Measurements from ENCODE around the gene EPN1. TPM values are rescaled to one million over a fixed set of nuclear protein-coding genes. Genes with fewer than 3 reads are reported as not detected.
"Not testable (repeated sequence)": the region's sequence is repeated elsewhere in the genome, so short reads cannot be mapped to it uniquely, and the experiment has no call there.

The EPN1 gene
- polyA plus RNA-seq, 1 of the 3 experiments (the other 2 are of a cell fraction): 134 TPM

- ChIA-PET CTCF (no interaction called here), POLR2A (interaction anchor here (0.6 kb wide), 1 partner anchor 16 kb away, joined by 6 read pairs; no protein-coding TSS in a partner anchor)
- Histone ChIP-seq H3K27ac (ENCODE audit: low read depth in 2 of 2, low read length in 1 of 2) (no peak overlapping the region), H3K4me1 (ENCODE audit: control insufficient read depth in 1 of 2, insufficient read depth in 2 of 2, low read depth in 1 of 2, low read length in 1 of 2) (no peaks in the 10 kb centered on the region), H3K9me3 (no peaks in the 10 kb centered on the region), H3F3A (replicated peaks; ENCODE audit: insufficient read depth) (no peaks in the 10 kb centered on the region), H3K79me2 (ENCODE audit: insufficient read depth) (no peaks in the 10 kb centered on the region), H3K36me3 (replicated peaks in 1 of 2; ENCODE audit: control insufficient read depth in 1 of 2, insufficient read depth in 2 of 2, low read length in 1 of 2) (no peaks in the 10 kb centered on the region), H3K4me3 (ENCODE audit: low read depth in 2 of 2, low read length in 1 of 2) (no peak overlapping the region), H2AFZ (ENCODE audit: low read depth) (no peak overlapping the region), H3K9me2 (no peaks in the 10 kb centered on the region), H3K27me3 (ENCODE audit: insufficient read depth) (peaks cover 50% of the 10 kb centered on the region), H3K9ac (no peak overlapping the region), H3K4me2 (no peak overlapping the region), H4K20me1 (ENCODE audit: insufficient read depth) (no peaks in the 10 kb centered on the region)
- no peak for TF ChIP-seq USF1 (IDR thresholded peaks at IDR 0.05; ENCODE audit: borderline replicate concordance, low read depth)
- WGBS (ENCODE audit: low lambda C conversion rate): 9% methylated on average over 8 of the region's 8 CpGs
- DNase-seq: no peak
Measured at GRCh38 chr19:55723491-55723890, 48.5 kb downstream of the EPN1 start.

- H3K9me2 ChIP-seq; H3K4me2 ChIP-seq; H4K20me1 ChIP-seq (ENCODE audit: insufficient read depth); H3K27ac ChIP-seq (ENCODE audit: low read depth in 2 of 2, low read length in 1 of 2); H3K4me1 ChIP-seq (ENCODE audit: control insufficient read depth in 1 of 2, insufficient read depth in 2 of 2, low read depth in 1 of 2, low read length in 1 of 2); H3K9me3 ChIP-seq; H3K4me3 ChIP-seq (ENCODE audit: low read depth in 2 of 2, low read length in 1 of 2); H3K9ac ChIP-seq; H3F3A ChIP-seq (replicated peaks; ENCODE audit: insufficient read depth); H3K36me3 ChIP-seq (replicated peaks in 1 of 2; ENCODE audit: control insufficient read depth in 1 of 2, insufficient read depth in 2 of 2, low read length in 1 of 2); CTCF ChIA-PET; H2AFZ ChIP-seq (ENCODE audit: low read depth); DNase-seq; H3K79me2 ChIP-seq (ENCODE audit: insufficient read depth); POLR2A ChIA-PET: not testable (repeated sequence)
- H3K27me3 ChIP-seq (ENCODE audit: insufficient read depth): peaks cover 46% of the 10 kb centered on the region
- WGBS (ENCODE audit: low lambda C conversion rate): 9% methylated on average over 2 of the region's 2 CpGs
Measured at GRCh38 chr19:55730378-55730777, 55.4 kb downstream of the EPN1 start.

GRCh38 chr19:55738302-55738701, 63.3 kb downstream of the EPN1 start, which contains the start of gene NLRP9:
NLRP9 (minus strand) TSS chr19:55738402; CDS start chr19:55738374, 28 bp downstream.
- 4% methylated on average over 3 of the region's 3 CpGs for WGBS (ENCODE audit: low lambda C conversion rate)
- Histone ChIP-seq H3F3A (replicated peaks; ENCODE audit: insufficient read depth) (no peaks in the 10 kb centered on the region), H3K36me3 (replicated peaks in 1 of 2; ENCODE audit: control insufficient read depth in 1 of 2, insufficient read depth in 2 of 2, low read length in 1 of 2) (no peaks in the 10 kb centered on the region), H3K27ac (ENCODE audit: low read depth in 2 of 2, low read length in 1 of 2) (no peak within 1 kb of the TSS), H3K9ac (no peak within 1 kb of the TSS), H3K9me2 (no peaks in the 10 kb centered on the region), H3K4me3 (ENCODE audit: low read depth in 2 of 2, low read length in 1 of 2) (no peak within 1 kb of the TSS), H3K4me2 (no peak within 1 kb of the TSS), H3K4me1 (ENCODE audit: control insufficient read depth in 1 of 2, insufficient read depth in 2 of 2, low read depth in 1 of 2, low read length in 1 of 2) (no peaks in the 10 kb centered on the region), H3K9me3 (no peaks in the 10 kb centered on the region), H3K79me2 (ENCODE audit: insufficient read depth) (no peaks in the 10 kb centered on the region), H3K27me3 (ENCODE audit: insufficient read depth) (peaks cover 65% of the 10 kb centered on the region), H2AFZ (ENCODE audit: low read depth) (no peak within 1 kb of the TSS), H4K20me1 (ENCODE audit: insufficient read depth) (no peaks in the 10 kb centered on the region)
- DNase-seq: no peak
- TF ChIP-seq JUND (IDR thresholded peaks at IDR 0.05) (no peak), TEAD4 (IDR thresholded peaks at IDR 0.05; ENCODE audit: borderline replicate concordance, insufficient read depth) (no peak), FOSL2 (IDR thresholded peaks at IDR 0.05; ENCODE audit: borderline replicate concordance, low read depth) (no peak)
- ChIA-PET POLR2A (no interaction called here), CTCF (no interaction called here)

GRCh38 chr19:55750715-55751114, 75.7 kb downstream of the EPN1 start:
- Histone ChIP-seq H3K4me1 (ENCODE audit: control insufficient read depth in 1 of 2, insufficient read depth in 2 of 2, low read depth in 1 of 2, low read length in 1 of 2) (no peaks in the 10 kb centered on the region), H3K27me3 (ENCODE audit: insufficient read depth) (peaks cover 61% of the 10 kb centered on the region; the same call in 1 of the 2 replicates), H2AFZ (ENCODE audit: low read depth) (no peak overlapping the region), H3K27ac (ENCODE audit: low read depth in 2 of 2, low read length in 1 of 2) (no peak overlapping the region), H3F3A (replicated peaks; ENCODE audit: insufficient read depth) (no peaks in the 10 kb centered on the region), H3K4me3 (ENCODE audit: low read depth in 2 of 2, low read length in 1 of 2) (no peak overlapping the region), H3K36me3 (replicated peaks in 1 of 2; ENCODE audit: control insufficient read depth in 1 of 2, insufficient read depth in 2 of 2, low read length in 1 of 2) (no peaks in the 10 kb centered on the region), H3K9me3 (no peaks in the 10 kb centered on the region), H3K4me2 (no peak overlapping the region), H3K9me2 (no peaks in the 10 kb centered on the region), H4K20me1 (ENCODE audit: insufficient read depth) (no peaks in the 10 kb centered on the region), H3K9ac (no peak overlapping the region), H3K79me2 (ENCODE audit: insufficient read depth) (no peaks in the 10 kb centered on the region; the same call in 1 of the 2 replicates)
- CTCF ChIA-PET: no interaction called here
- POLR2A ChIA-PET: no interaction called here
- no peak for DNase-seq
- 2% methylated on average over 6 of the region's 6 CpGs for WGBS (ENCODE audit: low lambda C conversion rate)
- TF ChIP-seq FOXM1 (IDR thresholded peaks at IDR 0.05; ENCODE audit: low read depth): no peak
- TF ChIP-seq RXRA (IDR thresholded peaks at IDR 0.05; ENCODE audit: borderline replicate concordance, low read depth): no peak
- no peak for TF ChIP-seq PBX3 (IDR thresholded peaks at IDR 0.05)
- no peak for TF ChIP-seq CHD2 (IDR thresholded peaks at IDR 0.05; ENCODE audit: low read length, partially characterized antibody)
- no peak for TF ChIP-seq GATA2 (CRISPR knock-in tag; IDR thresholded peaks at IDR 0.05)
- no peak for TF ChIP-seq ZBTB33 (IDR thresholded peaks at IDR 0.05; ENCODE audit: borderline replicate concordance, low read depth)
- TF ChIP-seq RCOR1 (IDR thresholded peaks at IDR 0.05; ENCODE audit: low read length): no peak
- no peak for TF ChIP-seq NFIC (IDR thresholded peaks at IDR 0.05; ENCODE audit: borderline replicate concordance)
- TF ChIP-seq USF1 (IDR thresholded peaks at IDR 0.05; ENCODE audit: borderline replicate concordance, low read depth): no peak
- TF ChIP-seq TCF12 (IDR thresholded peaks at IDR 0.05): no peak

Measured in SK-N-SH (cell line).